Type B pancreatic cell (in vitro differentiated cells): ENCODE data around the gene ZNF516. TPM values are rescaled to one million over a fixed set of nuclear protein-coding genes. Genes with fewer than 3 reads are reported as not detected.

Experiments
- DNase-seq: peaks from one replicate; pipeline ENCODE4 v3.0.0; 2021; ENCODE audit warnings: mixed read lengths; ENCODE audit not compliant: unreplicated experiment; ENCODE audit errors: extremely low spot score
- H3K27ac Mint-ChIP-seq: 2 replicates; pipeline ENCODE4 v1.8.0; 2021; ENCODE audit warnings: mild to moderate bottlenecking, mixed read lengths
- H3K27me3 Mint-ChIP-seq: 2 replicates; pipeline ENCODE4 v1.8.0; 2021; ENCODE audit warnings: mixed read lengths
- H3K36me3 Mint-ChIP-seq: 2 replicates; pipeline ENCODE4 v1.8.0; 2021; ENCODE audit warnings: mixed read lengths
- H3K4me1 Mint-ChIP-seq: one replicate; pipeline ENCODE4 v1.8.0; 2021; ENCODE audit warnings: mixed read lengths; ENCODE audit not compliant: unreplicated experiment
- H3K4me3 Mint-ChIP-seq: 2 replicates; pipeline ENCODE4 v1.8.0; 2021; ENCODE audit warnings: mild to moderate bottlenecking, mixed read lengths
- H3K9me3 Mint-ChIP-seq: 2 replicates; pipeline ENCODE4 v1.8.0; 2021; ENCODE audit warnings: mixed read lengths
- CTCF ChIP-seq: fragments of 200-600 bp; sonication (generic); conservative IDR thresholded peaks from 2 replicates; pipeline ENCODE4 v1.5.0; 2021; ENCODE audit warnings: antibody characterized with exemption, mild to moderate bottlenecking
- total RNA-seq: library from RNA; stranded (reverse); gene quantifications from 2 replicates; pipeline ENCODE4 v1.2.1, GENCODE V29; 2021; ENCODE audit warnings: low replicate concordance

Gene ZNF516
- total RNA-seq, 1 donor from 2014 or later: 71.2 TPM

- Mint-ChIP-seq H3K36me3 (peaks cover 23% of the 10 kb centered on the region), H3K9me3 (peaks cover 6% of the 10 kb centered on the region), H3K4me1 (peaks cover 29% of the 10 kb centered on the region), H3K4me3 (no peak overlapping the region), H3K27me3 (no peaks in the 10 kb centered on the region), H3K27ac (no peak overlapping the region)
- no peak for DNase-seq
- no peak for TF ChIP-seq CTCF
Observed at GRCh38 chr18:76414936-76415621, 80.0 kb downstream of the ZNF516 start.

GRCh38 chr18:76412818-76413565 is 82.0 kb downstream of the ZNF516 start:
- Mint-ChIP-seq H3K4me3 (no peak overlapping the region), H3K27me3 (no peaks in the 10 kb centered on the region), H3K9me3 (peaks cover 6% of the 10 kb centered on the region), H3K36me3 (peaks cover 35% of the 10 kb centered on the region), H3K4me1 (peaks cover 21% of the 10 kb centered on the region), H3K27ac (no peak overlapping the region)
- TF ChIP-seq CTCF: no peak
- DNase-seq: peak; percentile 3

- Mint-ChIP-seq H3K27me3 (no peaks in the 10 kb centered on the region), H3K36me3 (peaks cover 35% of the 10 kb centered on the region), H3K9me3 (peaks cover 6% of the 10 kb centered on the region), H3K4me3 (no peak overlapping the region), H3K4me1 (peaks cover 20% of the 10 kb centered on the region), H3K27ac (no peak overlapping the region)
- peak; percentile 49 for DNase-seq
- TF ChIP-seq CTCF: no peak
Observed at GRCh38 chr18:76412010-76412817, 82.8 kb downstream of the ZNF516 start.

- Mint-ChIP-seq H3K4me1 (peaks cover 17% of the 10 kb centered on the region), H3K36me3 (peaks cover 38% of the 10 kb centered on the region), H3K4me3 (no peak overlapping the region), H3K9me3 (peaks cover 6% of the 10 kb centered on the region), H3K27ac (no peak overlapping the region), H3K27me3 (no peaks in the 10 kb centered on the region)
- peak; percentile 7 for DNase-seq
- TF ChIP-seq CTCF: no peak
Observed at GRCh38 chr18:76410660-76411417, 84.2 kb downstream of the ZNF516 start.

- Mint-ChIP-seq H3K27ac (no peak overlapping the region), H3K4me3 (no peak overlapping the region), H3K9me3 (peaks cover 6% of the 10 kb centered on the region), H3K27me3 (no peaks in the 10 kb centered on the region), H3K36me3 (peaks cover 38% of the 10 kb centered on the region), H3K4me1 (peaks cover 17% of the 10 kb centered on the region)
- DNase-seq: peak; percentile 18
- no peak for TF ChIP-seq CTCF
Observed at GRCh38 chr18:76410033-76410432, 85.0 kb downstream of the ZNF516 start.
